H1 (cell line): Measurements from ENCODE around the gene ARHGAP26. TPM values are rescaled to one million over a fixed set of nuclear protein-coding genes. Genes with fewer than 3 reads are reported as not detected.

Source experiments
- CTCF ChIA-PET: fragments of 300-600 bp; sonication (Branson Sonifier 250); formaldehyde crosslinking; loops from one replicate; lab custom pipeline; 2021; ENCODE audit not compliant: partially characterized antibody; lab: Charles Lee
- POLR2A ChIA-PET: fragments of 300-600 bp; sonication (Branson Sonifier 250); formaldehyde crosslinking; loops from one replicate; lab custom pipeline; 2021; ENCODE audit warnings: inconsistent platforms; ENCODE audit not compliant: partially characterized antibody; lab: Charles Lee
- DNase-seq, 2 experiments: peaks; one replicate each; pipeline versions ENCODE4 v3.0.0 to v3.0.0-alpha.2; 2010 to 2022; ENCODE audit warnings: low spot score in 2 of 2, low read depth in 1 of 2, mixed read lengths in 1 of 2
- FAIRE-seq: peaks from 2 replicates; lab custom pipeline; 2011; peaks lifted over from hg19 to GRCh38; lab: Jason Lieb, UNC
- H2AFZ ChIP-seq: 2 replicates; pipeline ENCODE4 v1.8.1; 2012; ENCODE audit warnings: low read length, inconsistent platforms
- H2AK5ac ChIP-seq: 2 replicates; pipeline ENCODE4 v1.6.1; 2013; ENCODE audit warnings: low read depth, low read length
- H2BK120ac ChIP-seq: replicated peaks from 2 replicates; pipeline ENCODE3; 2013; ENCODE audit warnings: low read depth, low read length, inconsistent platforms
- H2BK12ac ChIP-seq: 2 replicates; pipeline ENCODE4 v1.6.1; 2013; ENCODE audit warnings: low read depth, low read length
- H2BK15ac ChIP-seq: 2 replicates; pipeline ENCODE4 v1.6.1; 2013; ENCODE audit warnings: low read length
- H2BK20ac ChIP-seq: 2 replicates; pipeline ENCODE4 v1.6.1; 2013; ENCODE audit warnings: low read length
- H2BK5ac ChIP-seq: 2 replicates; pipeline ENCODE4 v1.6.1; 2013; ENCODE audit warnings: low read depth, low read length
- H3K14ac ChIP-seq: 2 replicates; pipeline ENCODE4 v1.6.1; 2013; ENCODE audit warnings: inconsistent platforms; ENCODE audit not compliant: insufficient read length
- H3K18ac ChIP-seq: 2 replicates; pipeline ENCODE4 v1.6.1; 2013; ENCODE audit warnings: low read length; ENCODE audit errors: extremely low read depth
- H3K23ac ChIP-seq: 2 replicates; pipeline ENCODE4 v1.6.1; 2013; ENCODE audit warnings: inconsistent platforms; ENCODE audit not compliant: insufficient read length
- H3K23me2 ChIP-seq: 2 replicates; pipeline ENCODE4 v1.6.1; 2013; ENCODE audit warnings: low read depth, low read length
- H3K27ac ChIP-seq: 2 replicates; pipeline ENCODE4 v1.6.1; 2011; ENCODE audit warnings: low read depth, low read length, inconsistent platforms
- H3K27me3 ChIP-seq, 4 experiments: replicated peaks in 1 of 4; 1 replicate in 1 of 4; 2 replicates in 3 of 4; pipeline versions ENCODE4 v1.6.1 to v1.8.1; 2011 to 2013; ENCODE audit warnings: low read length in 3 of 4, mild to moderate bottlenecking in 3 of 4, inconsistent platforms in 2 of 4, mixed read lengths in 2 of 4, moderate library complexity in 1 of 4; ENCODE audit not compliant: control insufficient read depth in 3 of 4, insufficient read depth in 3 of 4; ENCODE audit errors: extremely low read depth in 1 of 4
- H3K36me3 ChIP-seq, 4 experiments: 2 replicates each; pipeline versions ENCODE4 v1.6.1 to v1.8.1; 2011 to 2013; ENCODE audit warnings: mild to moderate bottlenecking in 4 of 4, low read length in 3 of 4, moderate library complexity in 2 of 4, control low read depth in 1 of 4, inconsistent platforms in 1 of 4; ENCODE audit not compliant: insufficient read depth in 4 of 4, control insufficient read depth in 2 of 4
- H3K4ac ChIP-seq: replicated peaks from 2 replicates; pipeline ENCODE3; 2013; ENCODE audit warnings: low read length, low read depth, mixed read lengths, inconsistent platforms; ENCODE audit not compliant: insufficient read length
- H3K4me1 ChIP-seq, 4 experiments: replicated peaks in 1 of 4; 1 replicate in 1 of 4; 2 replicates in 3 of 4; pipeline versions ENCODE4 v1.6.1 to v1.8.1; 2011 to 2013; ENCODE audit warnings: low read length in 3 of 4, inconsistent platforms in 2 of 4, mixed read lengths in 1 of 4; ENCODE audit not compliant: insufficient read depth in 4 of 4, control insufficient read depth in 3 of 4
- H3K4me2 ChIP-seq, 2 experiments: 2 replicates each; pipeline versions ENCODE4 v1.6.1 to v1.8.1; 2011 to 2013; ENCODE audit warnings: low read depth in 2 of 2, low read length in 2 of 2, control low read depth in 1 of 2, inconsistent platforms in 1 of 2, mild to moderate bottlenecking in 1 of 2; ENCODE audit not compliant: insufficient read depth in 1 of 2
- H3K4me3 ChIP-seq, 4 experiments: fragments of 200-600, 300-600 bp in 1 of 4; sonication (generic), shearing (Covaris generic), sonication (Bioruptor Twin) in 1 of 4; 2 replicates each; pipeline versions ENCODE4 v1.5.1 to v1.8.1; 2011 to 2016; ENCODE audit warnings: low read length in 4 of 4, low read depth in 3 of 4, control low read depth in 2 of 4, inconsistent platforms in 2 of 4, mild to moderate bottlenecking in 2 of 4, mixed read lengths in 1 of 4, moderate library complexity in 1 of 4; ENCODE audit not compliant: insufficient read depth in 2 of 4; ENCODE audit errors: extremely low read depth in 1 of 4
- H3K56ac ChIP-seq: replicated peaks from 2 replicates; pipeline ENCODE3; 2013; ENCODE audit warnings: low read depth, mild to moderate bottlenecking, mixed read lengths, low read length, inconsistent platforms; ENCODE audit not compliant: insufficient read length
- H3K79me1 ChIP-seq: 2 replicates; pipeline ENCODE4 v1.6.1; 2013; ENCODE audit warnings: low read depth, low read length, control low read depth
- H3K79me2 ChIP-seq, 2 experiments: 2 replicates each; pipeline versions ENCODE4 v1.6.1 to v1.8.1; 2012 to 2013; ENCODE audit warnings: low read length in 2 of 2, mild to moderate bottlenecking in 2 of 2, inconsistent platforms in 1 of 2; ENCODE audit not compliant: insufficient read depth in 2 of 2, control insufficient read depth in 1 of 2
- H3K9ac ChIP-seq, 4 experiments: replicated peaks in 1 of 4; 1 replicate in 1 of 4; 2 replicates in 3 of 4; pipeline versions ENCODE4 v1.6.1 to v1.8.1; 2011 to 2013; ENCODE audit warnings: low read depth in 3 of 4, low read length in 3 of 4, control low read depth in 2 of 4, mild to moderate bottlenecking in 2 of 4, moderate library complexity in 2 of 4, inconsistent platforms in 1 of 4; ENCODE audit errors: extremely low read depth in 1 of 4
- H3K9me3 ChIP-seq, 2 experiments: 2 replicates each; pipeline versions ENCODE4 v1.6.1 to v1.8.1; 2012 to 2013; ENCODE audit warnings: mild to moderate bottlenecking in 2 of 2, moderate library complexity in 2 of 2, control low read depth in 1 of 2, inconsistent platforms in 1 of 2, low read depth in 1 of 2, low read length in 1 of 2, mixed read lengths in 1 of 2; ENCODE audit not compliant: insufficient read depth in 2 of 2
- H4K20me1 ChIP-seq, 2 experiments: replicated peaks in 1 of 2; 2 replicates each; pipeline versions ENCODE3 to v1.8.1; 2011 to 2013; ENCODE audit warnings: inconsistent platforms in 2 of 2, low read length in 2 of 2, mild to moderate bottlenecking in 1 of 2; ENCODE audit not compliant: insufficient read depth in 2 of 2, control insufficient read depth in 1 of 2
- H4K5ac ChIP-seq: 2 replicates; pipeline ENCODE4 v1.6.1; 2013; ENCODE audit warnings: low read length, low read depth, mixed read lengths, inconsistent platforms; ENCODE audit not compliant: insufficient read length
- H4K8ac ChIP-seq: 2 replicates; pipeline ENCODE4 v1.8.0; 2013; ENCODE audit warnings: mild to moderate bottlenecking, moderate library complexity, low read length, inconsistent platforms; ENCODE audit not compliant: insufficient read depth; ENCODE audit errors: extremely low read depth
- H4K91ac ChIP-seq: replicated peaks from 2 replicates; pipeline ENCODE3; 2013; ENCODE audit warnings: low read length, mixed read lengths, inconsistent platforms; ENCODE audit not compliant: insufficient read length
- BCL11A ChIP-seq, 2 experiments: IDR thresholded peaks; one replicate each; pipeline ENCODE4 v1.6.1; 2011; ENCODE audit warnings: low read depth in 2 of 2, low read length in 2 of 2, mild to moderate bottlenecking in 2 of 2
- CBX5 ChIP-seq: fragments of 300-800, 300-1000 bp; sonication (generic); IDR thresholded peaks from 2 replicates; pipeline ENCODE4 v1.7.1; 2016; ENCODE audit warnings: antibody characterized with exemption, low read length, low read depth
- CBX8 ChIP-seq: fragments of 300-800, 300-1000 bp; sonication (generic); IDR thresholded peaks from 2 replicates; pipeline ENCODE4 v1.7.1; 2016; ENCODE audit warnings: low read depth, low read length, borderline replicate concordance
- JUN ChIP-seq: IDR thresholded peaks from 2 replicates; pipeline ENCODE4 v1.6.1; 2011; ENCODE audit warnings: low read depth, mild to moderate bottlenecking, improper control_type of control experiment, low read length
- JUND ChIP-seq: IDR thresholded peaks from 2 replicates; pipeline ENCODE4 v1.6.1; 2011; ENCODE audit warnings: mild to moderate bottlenecking, improper control_type of control experiment, low read length
- NANOG ChIP-seq: IDR thresholded peaks from 2 replicates; pipeline ENCODE4 v1.6.1; 2011; ENCODE audit warnings: low read length, low read depth, mild to moderate bottlenecking, inconsistent platforms; ENCODE audit not compliant: insufficient read depth, poor library complexity, severe bottlenecking
- POLR2A ChIP-seq, 2 experiments: IDR thresholded peaks; 1 replicate in 1 of 2; 2 replicates in 1 of 2; pipeline ENCODE4 v1.6.1; 2011; ENCODE audit warnings: low read depth in 2 of 2, low read length in 2 of 2, mild to moderate bottlenecking in 2 of 2; ENCODE audit errors: control extremely low read depth in 1 of 2
- SAP30 ChIP-seq: fragments of 300-600 bp; sonication (generic); IDR thresholded peaks from 2 replicates; pipeline ENCODE4 v1.7.1; 2012; ENCODE audit warnings: low read length, moderate library complexity, mild to moderate bottlenecking, inconsistent platforms; ENCODE audit not compliant: insufficient read depth, insufficient replicate concordance
- SUZ12 ChIP-seq: fragments of 200-600 bp; sonication (generic); IDR thresholded peaks from 2 replicates; pipeline ENCODE4 v1.6.1; 2012; ENCODE audit warnings: mild to moderate bottlenecking, inconsistent platforms, low read length, moderate library complexity, mixed read lengths
- TAF1 ChIP-seq: IDR thresholded peaks from 2 replicates; pipeline ENCODE4 v1.6.1; 2011; ENCODE audit warnings: mild to moderate bottlenecking, low read depth, low read length
- TBP ChIP-seq: IDR thresholded peaks from 2 replicates; pipeline ENCODE4 v1.6.1; 2011; ENCODE audit warnings: low read depth, low read length, improper control_type of control experiment
- TCF12 ChIP-seq: IDR thresholded peaks from 2 replicates; pipeline ENCODE4 v1.6.1; 2011; ENCODE audit warnings: low read depth, mild to moderate bottlenecking, low read length
- WGBS, 2 experiments: shearing (Covaris generic) in 1 of 2; methylation state at CpG; one replicate each; pipeline versions ENCODE4 v1.1.6 to v1.1.7; 2013 to 2015; ENCODE audit warnings: low lambda C conversion rate in 2 of 2, mixed read lengths in 2 of 2, inconsistent platforms in 1 of 2, low coverage in 1 of 2, missing lambda C conversion rate in 1 of 2; ENCODE audit not compliant: insufficient replicate concordance in 2 of 2, insufficient coverage in 1 of 2, insufficient read length in 1 of 2; ENCODE audit errors: extremely low coverage in 1 of 2, missing lambda C conversion rate in 1 of 2; 5-methylcytosine and 5-hydroxymethylcytosine counted together
- polyA plus RNA-seq, 7 experiments: library from polyadenylated mRNA; depleted of rRNA in 3 of 7; stranded (reverse) in 5 of 7; unstranded in 2 of 7; fragments of >200 nt in 5 of 7; fragments of 200-250 nt in 2 of 7; gene quantifications; 1 replicate in 5 of 7; 2 replicates in 1 of 7; 4 replicates in 1 of 7; pipeline versions ENCODE4 v1.2.1 to v1.2.3, GENCODE V29; 2011 to 2013; ENCODE audit warnings: missing spikeins in 2 of 7, mixed read lengths in 2 of 7
- total RNA-seq: library from RNA; stranded (reverse); fragmentation: NEBNext Ultra II Directional; extraction: Animal tissue kit (Norgen Biotek cat#: 25700); gene quantifications from 2 replicates; pipeline ENCODE4 v1.2.1, GENCODE V29; 2021

ARHGAP26 gene
- total and polyA plus RNA-seq, 2 of the 8 experiments (the other 6 are each of a cell fraction or from before 2014, with no cell fraction given), result 7.1 to 24.8 TPM

DNA sequence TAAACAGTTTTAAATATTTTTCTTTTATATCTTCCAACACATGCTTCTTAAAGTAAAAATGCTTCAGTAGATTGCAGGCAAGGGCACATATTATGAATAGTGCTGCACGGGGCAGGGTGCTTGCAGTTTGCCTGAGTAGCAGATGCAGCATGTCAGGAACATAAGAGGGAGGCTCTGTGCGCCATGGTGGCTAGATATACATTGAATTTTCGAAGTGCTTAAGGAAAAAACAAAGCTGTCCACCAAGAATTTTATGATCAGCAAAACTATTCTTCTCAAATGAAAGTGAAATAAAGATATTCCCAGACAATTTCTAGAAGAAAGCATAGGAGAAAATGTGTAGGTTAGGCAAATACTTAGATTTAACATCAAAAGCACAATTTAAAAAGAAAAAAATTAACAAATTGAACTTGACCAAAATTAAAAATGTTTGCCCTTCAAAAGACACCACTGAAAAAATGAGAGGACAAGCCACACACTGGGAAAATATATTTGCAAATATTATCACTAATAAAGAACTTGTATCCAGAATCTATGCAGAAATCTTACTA, 420.2 kb downstream of the ARHGAP26 start:
- H3K4me3 ChIP-seq, result no peak overlapping the region
- no peak for FAIRE-seq
- H2BK120ac ChIP-seq, result no peak overlapping the region
- H3K4me1 ChIP-seq, result no peaks in the 10 kb centered on the region
- H3K14ac ChIP-seq, result no peak overlapping the region
- no peak overlapping the region for H2BK5ac ChIP-seq
- H3K36me3 ChIP-seq, result no peaks in the 10 kb centered on the region
- H3K56ac ChIP-seq, result no peak overlapping the region
- no peak overlapping the region for H3K18ac ChIP-seq
- no peaks in the 10 kb centered on the region for H3K9me3 ChIP-seq
- H3K4ac ChIP-seq, result no peak overlapping the region
- TF ChIP-seq JUND, result no peak
- no peak for TF ChIP-seq SAP30
- TF ChIP-seq CBX8, result no peak
- TF ChIP-seq POLR2A (IDR thresholded peaks at IDR 0.05; ENCODE audit: control extremely low read depth in 1 of 2, low read depth in 2 of 2, low read length in 2 of 2), result no peak
- no peak for TF ChIP-seq JUN
- no peak for TF ChIP-seq CBX5
- no peak for TF ChIP-seq NANOG
- no peak for TF ChIP-seq SUZ12
- TF ChIP-seq BCL11A (IDR thresholded peaks at IDR 0.05; ENCODE audit: low read depth in 2 of 2, low read length in 2 of 2), result no peak
- TF ChIP-seq TAF1, result no peak
- no peak for TF ChIP-seq TBP
- no peak for TF ChIP-seq TCF12
- no peak overlapping the region for H3K9ac ChIP-seq
- H4K8ac ChIP-seq, result no peak overlapping the region
- ChIA-PET POLR2A (no interaction called here), CTCF (interaction anchor here (1.5 kb wide), 1 partner anchor 14 kb away, joined by 3 read pairs; no protein-coding TSS in a partner anchor)
- no peaks in the 10 kb centered on the region for H4K20me1 ChIP-seq
- H2AFZ ChIP-seq, result no peak overlapping the region
- H2BK20ac ChIP-seq, result no peak overlapping the region
- H3K27ac ChIP-seq, result no peak overlapping the region
- no peak overlapping the region for H3K23ac ChIP-seq
- no peaks in the 10 kb centered on the region for H3K27me3 ChIP-seq
- no peak for DNase-seq
- H3K79me1 ChIP-seq, result no peaks in the 10 kb centered on the region
- no peak overlapping the region for H2AK5ac ChIP-seq
- H3K79me2 ChIP-seq, result no peaks in the 10 kb centered on the region
- H2BK12ac ChIP-seq, result no peak overlapping the region
- 90% methylated on average over 3 of the region's 3 CpGs; no CpG with 5 or more reads in 1 of the 2 experiments for WGBS, 2 experiments
- no peak overlapping the region for H4K91ac ChIP-seq
- no peak overlapping the region for H3K4me2 ChIP-seq
- H3K23me2 ChIP-seq, result no peaks in the 10 kb centered on the region
- no peak overlapping the region for H2BK15ac ChIP-seq
- no peak overlapping the region for H4K5ac ChIP-seq
